ENCODE data around the gene SIK2. TPM values are rescaled to one million over a fixed set of nuclear protein-coding genes. Genes with fewer than 3 reads are reported as not detected.
A peak's percentile ranks its signal among the peaks of the same experiment; 100 is the strongest.

SIK2 gene
- total and polyA plus RNA-seq, 9 of the 15 experiments (the other 6 are each of a cell fraction or from before 2014, with no cell fraction given), result 0.74 to 11.6 (median 3.8) TPM

DNA sequence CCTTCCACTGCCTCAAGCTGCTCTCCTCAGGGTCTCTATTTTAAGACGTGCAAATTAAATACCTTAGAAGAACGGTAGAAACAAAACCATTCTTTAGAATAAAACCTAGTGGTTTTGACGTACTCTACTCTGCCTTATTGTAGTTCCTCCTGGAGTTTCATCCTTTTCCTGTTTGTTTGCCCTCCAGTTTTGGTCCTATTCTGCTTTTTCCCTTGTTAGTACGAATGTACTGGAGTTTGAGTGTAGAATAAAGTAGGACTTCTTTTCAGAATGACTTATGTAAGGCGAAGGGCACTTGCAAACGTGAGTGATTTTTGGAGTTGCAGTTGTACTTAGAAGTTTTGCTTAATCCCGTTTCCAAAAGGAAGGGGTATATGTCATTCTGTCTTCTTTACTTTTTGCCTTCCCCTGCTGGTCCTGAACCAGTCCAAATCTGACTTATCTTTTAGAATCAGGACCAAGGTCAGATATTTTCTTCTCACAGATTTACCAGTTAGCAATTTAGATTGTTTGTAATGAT lies 1.4 kb downstream of the SIK2 start:
- Histone ChIP-seq H3K9me1 (ENCODE audit: control insufficient read depth, insufficient read depth, low read length) (no peaks in the 10 kb centered on the region), H3K4me3 (peak overlapping the region; percentile 66), H3K27ac (ENCODE audit: extremely low read depth, low read depth, low read length) (peak overlapping the region; percentile 84; the same call in 1 of the 3 replicates), H3K9me3 (replicated peaks; ENCODE audit: control insufficient read depth, insufficient read depth, low read depth, low read length) (no peaks in the 10 kb centered on the region), H3K79me2 (ENCODE audit: control insufficient read depth, insufficient read depth, low read length) (peaks cover 52% of the 10 kb centered on the region), H3K4me1 (replicated peaks in 1 of 2; ENCODE audit: control insufficient read depth in 2 of 2, insufficient read depth in 2 of 2, low read length in 2 of 2) (peaks cover 12 to 17% of the 10 kb centered on the region in 2 experiments; a peak in 4 of 5 replicates), H3K27me3 (ENCODE audit: control insufficient read depth in 2 of 2, insufficient read depth in 2 of 2, low read length in 2 of 2) (no peaks in the 10 kb centered on the region), H3K4me2 (ENCODE audit: insufficient read depth, low read length) (peak overlapping the region; percentile 82), H4K20me1 (replicated peaks; ENCODE audit: control insufficient read depth, insufficient read depth, low read length) (0 out of 2 replicates have a peak, but pooled peaks cover 4% of the 10 kb centered on the region), H3K9ac (ENCODE audit: insufficient read depth in 1 of 2, low read depth in 2 of 2, low read length in 2 of 2) (peak overlapping the region; percentile 80 to 99; a peak in 2 of 4 replicates), H2AFZ (ENCODE audit: low read depth, low read length) (no peak overlapping the region), H3K36me3 (ENCODE audit: control insufficient read depth, insufficient read depth, low read length) (no peaks in the 10 kb centered on the region)
- BruUV-seq (replicated peaks), result no TSS peak
- FAIRE-seq, result no peak
- WGBS (ENCODE audit: insufficient coverage, low coverage, missing lambda C conversion rate), result 12% methylated on average over 7 of the region's 7 CpGs
- DNase-seq (ENCODE audit: extremely low read depth in 1 of 4, low spot score in 3 of 4), result no peak
- ChIA-PET CTCF (ENCODE audit: low intra/inter-chr PET ratio) (interaction anchor here (1.1 to 5.8 kb wide), 3 partner anchors 173 to 677 kb away, joined by 3 to 38 read pairs (median 7); no protein-coding TSS in a partner anchor), POLR2A (interaction anchor here (1.0 to 1.3 kb wide), 3 partner anchors 14 to 167 kb away, joined by 3 to 4 read pairs (median 3); no protein-coding TSS in a partner anchor)
- in situ Hi-C loops (cut with MboI), result loop anchor here (5.0 to 10.0 kb wide), 4 partner anchors 174 to 621 kb away; partner anchors contain the start of gene PTS
- no peak for ATAC-seq
- intact Hi-C loops (cut with micrococcal nuclease), result loop anchor here (5.0 to 10.0 kb wide), 4 partner anchors 36 to 681 kb away; no protein-coding TSS in a partner anchor
- TF ChIP-seq, protein P1, sequence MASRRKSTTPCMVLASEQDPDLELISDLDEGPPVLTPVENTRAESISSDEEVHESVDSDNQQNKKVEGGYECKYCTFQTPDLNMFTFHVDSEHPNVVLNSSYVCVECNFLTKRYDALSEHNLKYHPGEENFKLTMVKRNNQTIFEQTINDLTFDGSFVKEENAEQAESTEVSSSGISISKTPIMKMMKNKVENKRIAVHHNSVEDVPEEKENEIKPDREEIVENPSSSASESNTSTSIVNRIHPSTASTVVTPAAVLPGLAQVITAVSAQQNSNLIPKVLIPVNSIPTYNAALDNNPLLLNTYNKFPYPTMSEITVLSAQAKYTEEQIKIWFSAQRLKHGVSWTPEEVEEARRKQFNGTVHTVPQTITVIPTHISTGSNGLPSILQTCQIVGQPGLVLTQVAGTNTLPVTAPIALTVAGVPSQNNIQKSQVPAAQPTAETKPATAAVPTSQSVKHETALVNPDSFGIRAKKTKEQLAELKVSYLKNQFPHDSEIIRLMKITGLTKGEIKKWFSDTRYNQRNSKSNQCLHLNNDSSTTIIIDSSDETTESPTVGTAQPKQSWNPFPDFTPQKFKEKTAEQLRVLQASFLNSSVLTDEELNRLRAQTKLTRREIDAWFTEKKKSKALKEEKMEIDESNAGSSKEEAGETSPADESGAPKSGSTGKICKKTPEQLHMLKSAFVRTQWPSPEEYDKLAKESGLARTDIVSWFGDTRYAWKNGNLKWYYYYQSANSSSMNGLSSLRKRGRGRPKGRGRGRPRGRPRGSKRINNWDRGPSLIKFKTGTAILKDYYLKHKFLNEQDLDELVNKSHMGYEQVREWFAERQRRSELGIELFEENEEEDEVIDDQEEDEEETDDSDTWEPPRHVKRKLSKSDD (conservative IDR thresholded peaks at IDR 0.05; ENCODE audit: low read length), result no peak
- TF ChIP-seq SAFB2 (IDR thresholded peaks at IDR 0.05; ENCODE audit: borderline replicate concordance, low read depth, low read length, severe bottlenecking) (no peak), ZNF785 (CRISPR knock-in tag; IDR thresholded peaks at IDR 0.05) (no peak), NONO (IDR thresholded peaks at IDR 0.05; ENCODE audit: low read depth in 2 of 2, low read length in 1 of 2) (no peak), CHCHD3 (CRISPR knock-in tag; IDR thresholded peaks at IDR 0.05) (no peak), DMBX1 (CRISPR knock-in tag; IDR thresholded peaks at IDR 0.05; ENCODE audit: borderline replicate concordance) (no peak), SIRT6 (IDR thresholded peaks at IDR 0.05; ENCODE audit: low read depth, low read length) (no peak), SMARCC2 (IDR thresholded peaks at IDR 0.05; ENCODE audit: low read depth) (no peak), CTCF (IDR thresholded peaks at IDR 0.05 in 2 of 3, conservative IDR thresholded peaks at IDR 0.05 in 1 of 3; ENCODE audit: insufficient read depth in 2 of 3, low read depth in 1 of 3, low read length in 3 of 3) (no peak), GATAD2B (IDR thresholded peaks at IDR 0.05; ENCODE audit: borderline replicate concordance) (0 out of 2 replicates have a peak, but pooled peaks have one; percentile 7), ZNF444 (CRISPR knock-in tag; IDR thresholded peaks at IDR 0.05) (no peak), SNAPC5 (CRISPR knock-in tag; IDR thresholded peaks at IDR 0.05) (no peak), ZNF23 (CRISPR knock-in tag; IDR thresholded peaks at IDR 0.05) (no peak), KDM1A (IDR thresholded peaks at IDR 0.05) (peak; percentile 29 to 39; a peak in 3 of 4 replicates)
- TF ChIP-seq, protein P2, sequence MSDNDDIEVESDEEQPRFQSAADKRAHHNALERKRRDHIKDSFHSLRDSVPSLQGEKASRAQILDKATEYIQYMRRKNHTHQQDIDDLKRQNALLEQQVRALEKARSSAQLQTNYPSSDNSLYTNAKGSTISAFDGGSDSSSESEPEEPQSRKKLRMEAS (CRISPR knock-in tag; IDR thresholded peaks at IDR 0.05), result no peak
